GM23248 (cell line): Measurements from ENCODE around the gene TIMM21.

Source experiments
- EZH2 ChIP-seq: fragments of 200-600 bp; sonication (generic); IDR thresholded peaks from 2 replicates; pipeline ENCODE4 v1.6.1; 2018; ENCODE audit warnings: antibody characterized with exemption, mild to moderate bottlenecking; ENCODE audit not compliant: insufficient read depth, poor library complexity, severe bottlenecking
- EZH2phosphoT487 ChIP-seq: fragments of 200-600 bp; sonication (generic); IDR thresholded peaks from 2 replicates; pipeline ENCODE4 v1.6.1; 2018; ENCODE audit warnings: antibody characterized with exemption, moderate library complexity, mild to moderate bottlenecking, low read depth; ENCODE audit not compliant: insufficient read depth

DNA sequence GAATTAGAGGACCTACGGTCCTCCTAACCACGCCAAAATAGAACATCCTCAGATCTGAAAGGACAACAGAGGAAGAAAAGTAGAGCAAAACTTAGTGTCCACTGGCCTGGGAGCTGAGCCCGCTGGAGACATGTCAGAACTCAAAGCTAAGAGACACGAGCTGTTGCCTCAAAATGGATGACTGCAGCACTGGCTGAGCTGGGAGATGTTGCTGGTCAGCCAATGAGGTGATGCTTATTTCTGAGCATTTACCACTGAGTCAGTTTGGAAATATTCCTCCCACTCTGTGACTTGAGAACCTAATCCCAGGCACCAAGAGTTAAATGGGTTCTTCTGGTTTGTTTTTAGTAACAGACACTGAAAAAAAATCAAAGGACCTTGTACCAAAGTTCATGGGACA, 33.3 kb upstream of the TIMM21 start:
- no peak for TF ChIP-seq EZH2
- no peak for TF ChIP-seq EZH2phosphoT487
